HFF-Myc (cell line): ENCODE results near the gene E2F2.
A peak's percentile ranks its signal among the peaks of the same experiment; 100 is the strongest.

Experiments used
- DNase-seq: peaks from one replicate; pipeline ENCODE4 v3.0.0-alpha.2; 2011; ENCODE audit warnings: low read depth; ENCODE audit errors: extremely low read depth
- H3K4me3 ChIP-seq: replicated peaks from 2 replicates; pipeline ENCODE4 v1.5.1; 2011; ENCODE audit warnings: low read depth, mild to moderate bottlenecking, control low read depth, low read length
- TF ChIP-seq, protein P1 (sequence below): IDR thresholded peaks from 2 replicates; pipeline ENCODE4 v1.5.1; 2012; ENCODE audit warnings: mild to moderate bottlenecking, low read depth, low read length, control low read depth; ENCODE audit errors: missing control alignments

E2F2 gene

DNA sequence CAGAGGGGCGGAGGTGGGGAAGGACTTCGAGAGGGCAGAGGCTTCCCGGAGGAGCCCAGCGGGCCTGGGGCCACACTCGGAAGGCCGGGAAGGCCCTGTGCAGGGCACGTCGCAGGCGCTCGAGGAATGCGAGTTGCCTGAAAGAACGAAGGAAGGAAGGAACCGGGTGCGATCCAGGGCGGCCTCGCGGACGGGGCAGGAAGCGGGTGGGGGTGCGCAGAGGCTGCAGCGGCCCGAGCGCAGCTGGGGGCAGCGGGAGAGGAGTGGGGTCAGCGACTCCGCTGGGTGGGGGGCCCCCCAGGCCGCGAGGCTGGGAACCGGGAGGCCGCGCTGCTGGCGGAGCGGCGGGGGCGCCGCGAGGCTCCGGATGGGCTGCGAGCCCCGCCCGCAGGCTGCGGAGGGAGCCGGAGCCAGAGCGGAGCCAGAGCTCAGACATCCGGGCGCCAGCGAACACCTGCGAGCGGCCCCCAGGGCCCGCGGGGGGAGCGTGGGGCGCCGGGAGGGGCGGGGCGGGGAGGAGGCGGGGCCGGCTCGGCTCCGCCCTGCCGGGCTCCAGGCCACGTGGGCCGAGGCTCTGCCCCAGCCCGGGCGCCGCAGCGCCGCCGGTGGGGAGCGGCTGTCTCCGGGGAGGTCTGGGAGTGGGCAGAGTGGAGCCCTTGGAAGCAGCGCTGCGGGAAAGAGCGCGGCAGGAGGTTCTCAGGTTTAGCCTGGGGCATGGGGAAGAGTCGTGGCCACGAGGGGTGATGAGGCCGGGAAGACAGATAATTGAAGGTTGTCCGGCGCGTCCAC lies 23.6 kb upstream of the E2F2 start:
- TF ChIP-seq, protein P1, sequence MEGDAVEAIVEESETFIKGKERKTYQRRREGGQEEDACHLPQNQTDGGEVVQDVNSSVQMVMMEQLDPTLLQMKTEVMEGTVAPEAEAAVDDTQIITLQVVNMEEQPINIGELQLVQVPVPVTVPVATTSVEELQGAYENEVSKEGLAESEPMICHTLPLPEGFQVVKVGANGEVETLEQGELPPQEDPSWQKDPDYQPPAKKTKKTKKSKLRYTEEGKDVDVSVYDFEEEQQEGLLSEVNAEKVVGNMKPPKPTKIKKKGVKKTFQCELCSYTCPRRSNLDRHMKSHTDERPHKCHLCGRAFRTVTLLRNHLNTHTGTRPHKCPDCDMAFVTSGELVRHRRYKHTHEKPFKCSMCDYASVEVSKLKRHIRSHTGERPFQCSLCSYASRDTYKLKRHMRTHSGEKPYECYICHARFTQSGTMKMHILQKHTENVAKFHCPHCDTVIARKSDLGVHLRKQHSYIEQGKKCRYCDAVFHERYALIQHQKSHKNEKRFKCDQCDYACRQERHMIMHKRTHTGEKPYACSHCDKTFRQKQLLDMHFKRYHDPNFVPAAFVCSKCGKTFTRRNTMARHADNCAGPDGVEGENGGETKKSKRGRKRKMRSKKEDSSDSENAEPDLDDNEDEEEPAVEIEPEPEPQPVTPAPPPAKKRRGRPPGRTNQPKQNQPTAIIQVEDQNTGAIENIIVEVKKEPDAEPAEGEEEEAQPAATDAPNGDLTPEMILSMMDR = no peak
- peak overlapping the region; percentile 40 for H3K4me3 ChIP-seq
- no peak for DNase-seq

DNA sequence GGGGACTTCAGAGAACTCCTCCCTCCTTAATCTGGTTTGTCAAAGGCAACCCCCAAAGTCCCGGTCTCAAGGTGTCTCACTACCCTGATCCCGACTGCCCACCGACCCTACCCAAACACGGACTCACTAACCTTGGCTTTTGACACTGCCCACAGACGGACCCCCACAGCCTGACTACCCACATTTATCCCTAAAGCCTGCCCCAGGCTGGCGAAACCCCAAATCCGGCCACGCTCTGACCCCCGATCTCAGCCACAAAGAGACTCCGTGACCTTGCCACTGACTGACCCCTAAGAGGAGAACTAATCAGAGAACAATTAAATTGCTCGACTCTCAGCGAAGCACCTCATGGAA lies 23.1 kb upstream of the E2F2 start:
- TF ChIP-seq, protein P1 = no peak
- DNase-seq = no peak
- H3K4me3 ChIP-seq = peak overlapping the region; percentile 40

GRCh38 chr1:23553231-23554126 lies 22.4 kb upstream of the E2F2 start:
- no peak for DNase-seq
- no peak overlapping the region for H3K4me3 ChIP-seq
- TF ChIP-seq, protein P1 = no peak

DNA sequence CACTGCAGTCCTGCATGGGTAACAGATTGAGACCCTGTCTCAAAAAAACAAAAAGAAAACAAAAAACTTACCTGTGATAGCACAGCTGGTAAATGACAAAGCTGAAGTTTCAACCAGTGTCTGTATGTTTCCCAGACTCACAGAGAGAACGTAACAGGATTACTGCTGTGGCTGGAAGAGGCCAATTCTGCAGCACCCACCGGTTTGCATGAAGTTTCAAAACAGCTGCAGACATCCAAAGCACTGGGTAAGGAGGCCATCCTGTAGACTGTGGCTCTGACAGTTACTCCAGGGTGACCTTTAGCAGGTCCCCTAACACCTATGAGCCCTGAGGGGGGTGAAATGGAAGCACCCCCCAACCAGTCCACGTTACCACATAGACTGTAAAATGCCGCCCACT lies 20.8 kb upstream of the E2F2 start:
- TF ChIP-seq, protein P1 = no peak
- H3K4me3 ChIP-seq = no peak overlapping the region
- DNase-seq = no peak

GRCh38 chr1:23548704-23549143 lies 17.7 kb upstream of the E2F2 start:
- no peak for DNase-seq
- no peak overlapping the region for H3K4me3 ChIP-seq
- TF ChIP-seq, protein P1 = no peak

GRCh38 chr1:23546897-23547584 lies 16.0 kb upstream of the E2F2 start:
- TF ChIP-seq, protein P1 = no peak
- no peak for DNase-seq
- no peak overlapping the region for H3K4me3 ChIP-seq
